ENCODE data around the gene TAF4B.
"Not testable (repeated sequence)": the region's sequence is repeated elsewhere in the genome, so short reads cannot be mapped to it uniquely, and the experiment has no call there.

TAF4B gene

DNA sequence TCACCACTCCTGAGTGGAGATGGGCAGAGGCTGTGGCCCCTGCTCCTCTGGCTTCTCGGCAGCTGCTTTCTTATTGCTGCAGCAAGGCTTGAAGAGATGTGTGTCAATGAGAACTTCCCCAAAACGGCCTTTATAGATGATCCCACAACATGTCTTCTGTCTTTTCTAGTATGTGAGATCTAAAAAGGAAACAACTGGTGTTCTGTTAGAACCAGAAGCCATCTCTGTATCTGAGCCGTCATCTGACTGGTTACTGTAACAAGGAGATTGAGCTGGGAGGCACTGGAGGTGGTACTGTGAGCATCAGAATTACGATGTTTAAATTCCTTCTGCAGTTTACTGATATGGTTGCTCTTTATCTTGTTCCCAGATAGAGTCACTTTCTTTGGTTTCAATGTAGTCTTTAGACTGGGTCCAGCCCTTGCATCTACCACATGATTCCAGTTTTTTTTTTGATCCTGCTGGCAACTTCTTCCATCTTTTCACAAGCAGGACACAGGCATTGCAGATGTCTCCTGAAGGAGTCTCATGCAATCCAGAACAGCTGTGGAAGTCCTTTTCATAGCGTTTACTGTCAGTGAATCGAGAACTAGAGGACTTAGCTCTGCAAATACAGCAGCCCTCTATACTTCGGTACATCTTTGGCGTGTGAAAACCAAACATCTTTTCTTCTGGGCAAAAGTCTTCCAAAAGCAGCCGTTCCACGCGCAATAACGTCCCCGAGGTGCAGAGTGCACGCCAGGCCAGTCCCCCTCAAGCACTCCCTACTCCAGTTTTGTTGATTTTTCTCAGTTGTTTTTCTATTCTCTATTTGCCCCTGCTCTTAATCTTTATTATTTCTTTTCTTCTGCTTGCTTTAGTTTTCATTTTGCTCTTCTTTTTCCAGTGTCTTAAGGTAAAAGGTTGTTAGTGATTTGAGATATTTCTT, 29.7 kb downstream of the TAF4B start:
- H3K79me2 ChIP-seq: no peaks in the 10 kb centered on the region
- no peak overlapping the region for H3K4me2 ChIP-seq (ENCODE audit: low read length)
- H3K4me3 ChIP-seq (ENCODE audit: low read depth, low read length): no peak overlapping the region
- H3K9ac ChIP-seq: no peak overlapping the region
- TF ChIP-seq, protein P1, sequence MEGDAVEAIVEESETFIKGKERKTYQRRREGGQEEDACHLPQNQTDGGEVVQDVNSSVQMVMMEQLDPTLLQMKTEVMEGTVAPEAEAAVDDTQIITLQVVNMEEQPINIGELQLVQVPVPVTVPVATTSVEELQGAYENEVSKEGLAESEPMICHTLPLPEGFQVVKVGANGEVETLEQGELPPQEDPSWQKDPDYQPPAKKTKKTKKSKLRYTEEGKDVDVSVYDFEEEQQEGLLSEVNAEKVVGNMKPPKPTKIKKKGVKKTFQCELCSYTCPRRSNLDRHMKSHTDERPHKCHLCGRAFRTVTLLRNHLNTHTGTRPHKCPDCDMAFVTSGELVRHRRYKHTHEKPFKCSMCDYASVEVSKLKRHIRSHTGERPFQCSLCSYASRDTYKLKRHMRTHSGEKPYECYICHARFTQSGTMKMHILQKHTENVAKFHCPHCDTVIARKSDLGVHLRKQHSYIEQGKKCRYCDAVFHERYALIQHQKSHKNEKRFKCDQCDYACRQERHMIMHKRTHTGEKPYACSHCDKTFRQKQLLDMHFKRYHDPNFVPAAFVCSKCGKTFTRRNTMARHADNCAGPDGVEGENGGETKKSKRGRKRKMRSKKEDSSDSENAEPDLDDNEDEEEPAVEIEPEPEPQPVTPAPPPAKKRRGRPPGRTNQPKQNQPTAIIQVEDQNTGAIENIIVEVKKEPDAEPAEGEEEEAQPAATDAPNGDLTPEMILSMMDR (IDR thresholded peaks at IDR 0.05): no peak
- H2AFZ ChIP-seq: no peak overlapping the region
- H3K9me3 ChIP-seq (ENCODE audit: control insufficient read depth, low read length): no peaks in the 10 kb centered on the region
- no peaks in the 10 kb centered on the region for H3K27me3 ChIP-seq (ENCODE audit: control insufficient read depth, insufficient read depth, low read length)
- H3K36me3 ChIP-seq (ENCODE audit: control insufficient read depth, insufficient read depth, low read length): no peaks in the 10 kb centered on the region
- no peaks in the 10 kb centered on the region for H3K4me1 ChIP-seq
- H3K27ac ChIP-seq: no peak overlapping the region

DNA sequence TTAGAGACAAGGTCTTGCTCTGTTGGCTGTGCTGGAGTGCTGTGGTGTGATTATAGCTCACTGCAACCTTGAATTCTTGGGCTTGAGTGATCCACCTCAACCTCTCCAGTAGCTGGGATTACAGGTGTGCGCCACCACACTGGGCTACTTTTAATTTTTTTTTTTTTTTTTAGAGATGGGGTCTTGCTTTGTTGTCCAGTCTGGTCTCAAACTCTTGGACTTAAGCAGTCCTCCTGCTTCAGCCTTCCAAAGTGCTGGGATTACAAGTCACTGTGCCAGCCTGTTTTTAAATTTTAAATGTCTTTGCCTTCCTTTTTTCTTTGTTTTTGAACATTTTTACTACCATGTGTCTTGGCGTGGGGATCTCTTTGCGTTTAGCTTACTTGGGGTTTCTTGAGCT, 32.5 kb downstream of the TAF4B start:
- Histone ChIP-seq H3K27ac (no peak overlapping the region), H3K4me1 (no peaks in the 10 kb centered on the region), H3K9ac (no peak overlapping the region), H3K9me3 (ENCODE audit: control insufficient read depth, low read length) (no peaks in the 10 kb centered on the region), H3K4me2 (ENCODE audit: low read length) (no peak overlapping the region), H3K4me3 (ENCODE audit: low read depth, low read length) (no peak overlapping the region), H3K79me2 (no peaks in the 10 kb centered on the region), H2AFZ (no peak overlapping the region), H3K36me3 (ENCODE audit: control insufficient read depth, insufficient read depth, low read length) (no peaks in the 10 kb centered on the region), H3K27me3 (ENCODE audit: control insufficient read depth, insufficient read depth, low read length) (no peaks in the 10 kb centered on the region)
- TF ChIP-seq, protein P1 (IDR thresholded peaks at IDR 0.05): no peak

DNA sequence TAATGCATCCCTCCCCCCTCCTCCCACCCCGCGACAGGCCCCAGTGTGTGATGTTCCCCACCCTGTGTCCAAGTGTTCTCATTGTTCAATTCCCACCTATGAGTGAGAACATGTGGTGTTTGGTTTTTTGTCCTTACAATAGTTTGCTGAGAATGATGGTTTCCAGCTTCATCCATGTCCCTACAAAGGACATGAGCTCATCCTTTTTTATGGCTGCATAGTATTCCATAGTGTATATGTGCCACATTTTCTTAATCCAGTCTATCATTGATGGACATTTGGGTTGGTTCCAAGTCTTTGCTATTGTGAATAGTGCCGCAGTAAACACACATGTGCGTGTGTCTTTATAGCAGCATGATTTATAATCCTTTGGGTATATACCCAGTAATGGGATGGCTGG, 33.2 kb downstream of the TAF4B start:
- H3K4me2 ChIP-seq (ENCODE audit: low read length); H3K79me2 ChIP-seq; H3K4me3 ChIP-seq (ENCODE audit: low read depth, low read length); H3K4me1 ChIP-seq; H3K9me3 ChIP-seq (ENCODE audit: control insufficient read depth, low read length); H3K27me3 ChIP-seq (ENCODE audit: control insufficient read depth, insufficient read depth, low read length); H3K36me3 ChIP-seq (ENCODE audit: control insufficient read depth, insufficient read depth, low read length); H2AFZ ChIP-seq; H3K9ac ChIP-seq; H3K27ac ChIP-seq: not testable (repeated sequence)

DNA sequence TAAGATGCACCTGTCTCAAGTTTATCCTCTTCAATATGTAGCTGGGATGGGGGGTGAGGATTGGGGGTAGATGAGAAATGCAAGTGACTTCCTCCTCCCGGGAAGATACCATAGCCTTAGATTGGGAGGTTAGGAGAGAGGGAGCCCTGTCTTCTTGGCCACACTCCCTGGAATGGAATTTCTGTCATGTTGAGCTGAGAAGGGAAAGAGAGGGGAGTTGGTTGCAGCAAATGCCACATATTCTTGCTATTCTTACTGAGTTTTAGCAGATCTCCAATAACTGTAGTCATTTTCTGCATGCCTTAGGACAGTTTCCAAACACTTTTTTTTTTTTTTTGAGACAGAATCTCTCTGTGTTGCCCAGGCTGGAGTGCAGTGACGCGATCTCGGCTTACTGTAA, 35.9 kb downstream of the TAF4B start:
- no peaks in the 10 kb centered on the region for H3K79me2 ChIP-seq
- H3K4me2 ChIP-seq (ENCODE audit: low read length): no peak overlapping the region
- no peaks in the 10 kb centered on the region for H3K27me3 ChIP-seq (ENCODE audit: control insufficient read depth, insufficient read depth, low read length)
- no peak overlapping the region for H3K27ac ChIP-seq
- H3K4me3 ChIP-seq (ENCODE audit: low read depth, low read length): no peak overlapping the region
- H3K36me3 ChIP-seq (ENCODE audit: control insufficient read depth, insufficient read depth, low read length): no peaks in the 10 kb centered on the region
- no peaks in the 10 kb centered on the region for H3K4me1 ChIP-seq
- H3K9me3 ChIP-seq (ENCODE audit: control insufficient read depth, low read length): no peaks in the 10 kb centered on the region
- H2AFZ ChIP-seq: no peak overlapping the region
- no peak overlapping the region for H3K9ac ChIP-seq
- TF ChIP-seq, protein P1 (IDR thresholded peaks at IDR 0.05): no peak

DNA sequence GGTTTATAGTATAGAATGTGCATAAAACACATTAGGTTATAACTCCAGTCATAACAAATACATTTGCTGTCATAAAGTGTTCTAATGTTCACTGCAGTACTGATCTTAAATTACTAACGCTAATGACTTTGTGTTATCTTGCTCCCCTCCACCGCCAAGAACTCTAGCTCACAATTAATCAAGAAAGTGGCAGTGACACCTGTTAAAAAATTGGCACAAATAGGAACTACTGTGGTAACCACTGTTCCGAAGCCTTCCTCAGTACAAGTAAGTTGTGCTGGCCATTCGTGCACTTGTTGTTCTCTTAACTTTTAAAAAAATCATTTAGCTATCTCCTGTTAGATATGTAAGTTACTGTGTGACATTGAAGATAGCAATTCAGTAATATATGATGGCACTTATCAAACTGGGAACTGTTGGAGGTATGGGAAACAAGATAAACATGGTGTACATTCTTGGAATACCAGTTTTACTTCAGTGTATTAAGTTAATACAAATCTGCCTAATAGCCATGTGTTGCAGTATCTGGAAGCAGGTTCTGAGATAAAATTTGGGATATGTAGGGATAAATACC, 41.2 kb downstream of the TAF4B start:
- TF ChIP-seq, protein P1 (IDR thresholded peaks at IDR 0.05): no peak
- Histone ChIP-seq H3K4me3 (ENCODE audit: low read depth, low read length) (no peak overlapping the region), H3K79me2 (no peaks in the 10 kb centered on the region), H2AFZ (no peak overlapping the region), H3K36me3 (ENCODE audit: control insufficient read depth, insufficient read depth, low read length) (no peaks in the 10 kb centered on the region), H3K9ac (no peak overlapping the region), H3K9me3 (ENCODE audit: control insufficient read depth, low read length) (no peaks in the 10 kb centered on the region), H3K27ac (no peak overlapping the region), H3K4me2 (ENCODE audit: low read length) (no peak overlapping the region), H3K4me1 (no peaks in the 10 kb centered on the region), H3K27me3 (ENCODE audit: control insufficient read depth, insufficient read depth, low read length) (no peaks in the 10 kb centered on the region)
